Uterus (tissue), 2 donors: ENCODE data around the gene SLC9C1.

ENCODE experiments used
- POLR2A ChIP-seq, 2 donors: fragments of 450-650 bp; IDR thresholded peaks; one replicate each; pipeline ENCODE4 v1.6.1; 2016; ENCODE audit warnings: antibody characterized with exemption in 2 of 2, mild to moderate bottlenecking in 1 of 2, moderate library complexity in 1 of 2
- TF ChIP-seq, protein P1 (sequence below), 4 experiments: fragments of 200-600 bp in 2 of 4; fragments of 450-650 bp in 2 of 4; sonication (generic) in 2 of 4; IDR thresholded peaks; one replicate each; pipeline ENCODE4 v1.5.1; 2016 to 2019; ENCODE audit warnings: antibody characterized with exemption in 4 of 4, mild to moderate bottlenecking in 2 of 4, moderate library complexity in 1 of 4

DNA sequence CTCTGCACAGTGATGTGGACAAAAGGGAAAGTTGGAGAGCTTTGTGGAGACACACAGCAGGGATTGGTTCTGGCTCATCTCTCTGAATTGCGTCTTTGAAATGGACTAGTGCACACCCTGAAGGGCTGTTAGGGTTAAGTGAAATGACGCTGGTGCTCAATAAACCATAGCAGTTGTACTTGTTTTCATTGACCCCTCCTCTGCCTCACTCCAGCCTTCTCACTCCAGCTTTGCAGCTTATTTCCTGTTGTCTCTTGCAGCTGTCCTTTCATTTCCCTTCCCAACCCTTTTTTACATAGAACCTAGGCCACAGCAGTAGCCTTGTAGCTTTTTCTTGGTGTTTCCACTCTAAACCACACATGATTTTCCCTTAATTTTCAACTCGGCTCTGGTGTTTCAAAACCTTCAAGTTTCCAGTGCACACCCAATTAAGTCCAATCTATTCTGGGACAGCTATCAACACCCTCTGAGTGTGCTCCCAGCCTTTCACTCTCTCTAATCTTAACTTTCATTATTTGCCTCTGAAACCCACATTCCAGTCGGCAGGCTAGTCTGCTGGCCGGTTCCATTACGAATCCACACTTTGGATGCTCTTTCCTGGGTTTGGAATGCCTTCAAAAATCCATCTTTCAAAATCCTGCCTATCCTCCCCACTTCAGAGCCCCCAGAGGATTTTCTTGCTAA, 201.4 kb downstream of the SLC9C1 start:
- TF ChIP-seq, protein P1, sequence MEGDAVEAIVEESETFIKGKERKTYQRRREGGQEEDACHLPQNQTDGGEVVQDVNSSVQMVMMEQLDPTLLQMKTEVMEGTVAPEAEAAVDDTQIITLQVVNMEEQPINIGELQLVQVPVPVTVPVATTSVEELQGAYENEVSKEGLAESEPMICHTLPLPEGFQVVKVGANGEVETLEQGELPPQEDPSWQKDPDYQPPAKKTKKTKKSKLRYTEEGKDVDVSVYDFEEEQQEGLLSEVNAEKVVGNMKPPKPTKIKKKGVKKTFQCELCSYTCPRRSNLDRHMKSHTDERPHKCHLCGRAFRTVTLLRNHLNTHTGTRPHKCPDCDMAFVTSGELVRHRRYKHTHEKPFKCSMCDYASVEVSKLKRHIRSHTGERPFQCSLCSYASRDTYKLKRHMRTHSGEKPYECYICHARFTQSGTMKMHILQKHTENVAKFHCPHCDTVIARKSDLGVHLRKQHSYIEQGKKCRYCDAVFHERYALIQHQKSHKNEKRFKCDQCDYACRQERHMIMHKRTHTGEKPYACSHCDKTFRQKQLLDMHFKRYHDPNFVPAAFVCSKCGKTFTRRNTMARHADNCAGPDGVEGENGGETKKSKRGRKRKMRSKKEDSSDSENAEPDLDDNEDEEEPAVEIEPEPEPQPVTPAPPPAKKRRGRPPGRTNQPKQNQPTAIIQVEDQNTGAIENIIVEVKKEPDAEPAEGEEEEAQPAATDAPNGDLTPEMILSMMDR (IDR thresholded peaks at IDR 0.05), result no peak
- no peak for TF ChIP-seq POLR2A (IDR thresholded peaks at IDR 0.05)
